Transverse colon (tissue), 3 donors: ENCODE measurements around the gene FER.

Experiments
- POLR2A ChIP-seq: fragments of 450-650 bp; IDR thresholded peaks from one replicate; pipeline ENCODE4 v1.6.1; 2016; ENCODE audit warnings: antibody characterized with exemption, mild to moderate bottlenecking, moderate library complexity
- TF ChIP-seq, protein P1 (sequence below), 5 experiments: fragments of 200-600 bp in 3 of 5; fragments of 450-650 bp in 2 of 5; sonication (generic) in 3 of 5; IDR thresholded peaks; 1 replicate in 2 of 5; 2 replicates in 3 of 5; pipeline ENCODE4 v1.5.1; 2016 to 2017; ENCODE audit warnings: antibody characterized with exemption in 5 of 5, inconsistent platforms in 3 of 5, mild to moderate bottlenecking in 2 of 5, moderate library complexity in 1 of 5

DNA sequence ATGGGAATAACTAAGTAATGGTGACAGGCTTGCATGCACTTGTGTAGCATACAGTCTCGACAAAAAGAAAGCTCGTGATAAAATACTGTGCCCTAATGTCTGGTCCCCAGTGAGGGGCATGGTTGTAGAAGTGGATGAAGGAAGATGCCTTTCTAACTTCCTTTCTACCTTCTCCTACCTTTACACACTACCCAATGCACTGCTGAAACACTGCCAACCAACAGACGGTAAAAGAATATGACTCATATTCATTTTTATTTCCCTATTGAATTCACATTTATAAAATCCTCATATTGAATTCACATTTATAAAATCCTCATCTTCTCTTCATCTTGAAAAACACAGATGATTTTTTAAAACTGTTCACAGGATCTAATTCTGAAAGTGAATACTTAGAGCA is 439.1 kb downstream of the FER start:
- TF ChIP-seq, protein P1, sequence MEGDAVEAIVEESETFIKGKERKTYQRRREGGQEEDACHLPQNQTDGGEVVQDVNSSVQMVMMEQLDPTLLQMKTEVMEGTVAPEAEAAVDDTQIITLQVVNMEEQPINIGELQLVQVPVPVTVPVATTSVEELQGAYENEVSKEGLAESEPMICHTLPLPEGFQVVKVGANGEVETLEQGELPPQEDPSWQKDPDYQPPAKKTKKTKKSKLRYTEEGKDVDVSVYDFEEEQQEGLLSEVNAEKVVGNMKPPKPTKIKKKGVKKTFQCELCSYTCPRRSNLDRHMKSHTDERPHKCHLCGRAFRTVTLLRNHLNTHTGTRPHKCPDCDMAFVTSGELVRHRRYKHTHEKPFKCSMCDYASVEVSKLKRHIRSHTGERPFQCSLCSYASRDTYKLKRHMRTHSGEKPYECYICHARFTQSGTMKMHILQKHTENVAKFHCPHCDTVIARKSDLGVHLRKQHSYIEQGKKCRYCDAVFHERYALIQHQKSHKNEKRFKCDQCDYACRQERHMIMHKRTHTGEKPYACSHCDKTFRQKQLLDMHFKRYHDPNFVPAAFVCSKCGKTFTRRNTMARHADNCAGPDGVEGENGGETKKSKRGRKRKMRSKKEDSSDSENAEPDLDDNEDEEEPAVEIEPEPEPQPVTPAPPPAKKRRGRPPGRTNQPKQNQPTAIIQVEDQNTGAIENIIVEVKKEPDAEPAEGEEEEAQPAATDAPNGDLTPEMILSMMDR (IDR thresholded peaks at IDR 0.05), result no peak
- TF ChIP-seq POLR2A, result no peak
